Stimulated activated CD8-positive, alpha-beta memory T cell treated with anti-CD3 and anti-CD28 coated beads, Interleukin-15, amount 100 ng/mL, for 48 hours (primary cell): Measurements from ENCODE around the gene ANKRD36B.
"Not testable (repeated sequence)": the region's sequence is repeated elsewhere in the genome, so short reads cannot be mapped to it uniquely, and the experiment has no call there.

Experiments
- DNase-seq, 2 donors: peaks; one replicate each; pipeline ENCODE4 v3.0.0-alpha.2; 2020; ENCODE audit warnings: low read depth in 2 of 2

ANKRD36B gene

DNA sequence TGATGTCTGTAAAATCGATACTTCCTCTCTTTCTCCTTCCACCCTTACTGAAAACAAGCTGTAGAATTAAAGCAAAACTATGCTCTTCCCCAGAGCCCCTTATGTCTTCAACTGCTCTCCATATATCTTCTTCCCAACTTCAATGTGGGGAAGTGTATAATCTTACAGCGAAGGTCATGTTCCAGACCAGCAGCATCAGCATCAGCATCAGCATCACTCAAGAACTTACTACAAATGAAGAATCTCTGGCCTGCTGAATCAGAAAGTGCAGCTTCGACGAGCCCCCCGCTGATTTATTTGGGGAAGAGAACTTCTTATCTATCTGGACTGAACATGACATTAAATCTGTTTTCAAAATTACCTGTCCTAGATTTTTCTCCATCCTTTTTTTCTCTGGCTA lies 40.6 kb downstream of the ANKRD36B start:
- DNase-seq, result not testable (repeated sequence)

DNA sequence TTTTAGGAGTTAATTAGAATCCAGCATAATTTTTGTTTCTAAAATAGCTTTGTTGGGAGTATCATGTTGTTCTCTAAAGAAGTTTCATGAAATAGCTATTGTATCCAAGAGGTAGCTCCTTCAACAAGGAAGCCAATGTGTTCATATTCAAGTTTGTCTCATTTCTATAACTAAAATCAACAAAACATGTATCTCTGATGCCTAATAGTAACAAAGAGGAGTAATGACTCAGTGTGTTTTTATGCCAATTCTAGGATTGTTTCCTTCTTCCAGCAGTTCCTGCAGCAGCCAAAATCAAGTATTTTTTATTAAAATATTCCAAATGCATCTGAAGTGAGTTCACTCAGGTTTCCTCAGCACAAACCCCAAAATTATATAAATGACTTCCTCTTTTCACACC lies 41.1 kb downstream of the ANKRD36B start:
- DNase-seq, result not testable (repeated sequence)

DNA sequence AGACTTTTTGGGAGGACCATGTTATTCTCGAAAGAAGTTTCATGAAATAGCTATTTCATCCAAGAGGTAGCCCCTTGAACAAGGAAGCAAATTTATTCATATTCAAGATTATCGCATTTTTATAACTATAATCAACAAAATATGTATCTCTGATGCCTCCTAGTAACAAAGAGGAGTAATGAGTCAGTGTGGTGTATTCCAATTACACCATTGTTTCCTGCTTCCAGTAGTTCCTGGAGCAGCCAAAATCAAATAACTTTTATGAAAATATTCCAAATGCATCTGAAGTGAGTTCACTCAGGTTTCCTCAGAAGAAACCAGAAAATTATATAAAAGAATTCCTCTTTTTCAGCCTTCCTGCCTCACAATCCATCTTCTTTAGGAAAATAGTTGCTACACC lies 43.0 kb downstream of the ANKRD36B start:
- no peak for DNase-seq

DNA sequence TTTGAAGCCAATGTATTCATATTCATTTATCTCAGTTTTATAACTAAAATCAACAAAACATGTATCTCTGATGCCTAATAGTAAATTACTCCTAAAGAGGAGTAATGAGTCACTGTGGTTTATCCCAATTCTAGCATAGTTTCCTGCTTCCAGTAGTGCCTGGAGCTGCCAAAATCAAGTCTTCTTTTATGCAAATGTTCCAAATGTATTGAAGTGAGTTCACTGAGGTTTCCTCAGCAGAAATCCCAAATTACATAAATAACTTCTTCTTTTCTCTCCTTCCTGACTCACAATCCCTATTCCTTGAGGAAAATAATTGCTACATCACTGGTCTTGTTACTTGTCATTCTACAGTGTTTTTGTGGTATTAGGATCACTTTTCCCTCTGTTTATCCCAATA lies 44.8 kb downstream of the ANKRD36B start:
- DNase-seq, result not testable (repeated sequence)

DNA sequence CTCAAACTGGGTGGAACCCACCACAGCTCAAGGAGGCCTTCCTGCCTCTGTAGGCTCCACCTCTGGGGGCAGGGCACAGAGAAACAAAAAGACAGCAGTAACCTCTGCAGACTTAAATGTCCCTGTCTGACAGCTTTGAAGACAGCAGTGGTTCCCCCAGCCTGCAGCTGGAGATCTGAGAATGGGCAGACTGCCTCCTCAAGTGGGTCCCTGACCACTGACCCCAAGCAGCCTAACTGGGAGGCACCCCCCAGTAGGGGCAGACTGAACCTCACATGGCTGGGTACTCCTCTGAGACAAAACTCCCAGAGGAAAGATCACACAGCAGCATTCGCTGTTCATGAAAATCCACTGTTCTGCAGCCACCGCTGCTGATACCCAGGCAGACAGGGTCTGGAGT lies 63.8 kb downstream of the ANKRD36B start:
- not testable (repeated sequence) for DNase-seq

DNA sequence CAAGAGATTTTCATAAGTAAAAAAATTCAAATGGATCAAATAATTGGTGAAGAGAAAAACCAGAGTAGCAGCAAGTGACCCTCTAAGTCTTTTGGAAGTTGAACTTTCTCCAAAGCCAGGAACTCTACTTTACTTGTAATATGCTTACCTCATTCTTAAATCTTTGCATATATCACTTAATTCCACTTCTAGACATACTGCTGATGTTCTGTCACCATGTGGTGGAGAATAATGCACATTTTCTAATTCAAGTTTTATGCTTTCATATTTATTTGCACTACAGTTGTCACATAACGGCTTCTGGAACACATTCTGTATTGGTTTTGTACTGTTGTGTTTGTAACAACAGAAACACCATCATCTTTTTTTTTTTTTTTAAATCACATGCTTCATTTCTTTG lies 65.9 kb downstream of the ANKRD36B start:
- DNase-seq, result not testable (repeated sequence)

DNA sequence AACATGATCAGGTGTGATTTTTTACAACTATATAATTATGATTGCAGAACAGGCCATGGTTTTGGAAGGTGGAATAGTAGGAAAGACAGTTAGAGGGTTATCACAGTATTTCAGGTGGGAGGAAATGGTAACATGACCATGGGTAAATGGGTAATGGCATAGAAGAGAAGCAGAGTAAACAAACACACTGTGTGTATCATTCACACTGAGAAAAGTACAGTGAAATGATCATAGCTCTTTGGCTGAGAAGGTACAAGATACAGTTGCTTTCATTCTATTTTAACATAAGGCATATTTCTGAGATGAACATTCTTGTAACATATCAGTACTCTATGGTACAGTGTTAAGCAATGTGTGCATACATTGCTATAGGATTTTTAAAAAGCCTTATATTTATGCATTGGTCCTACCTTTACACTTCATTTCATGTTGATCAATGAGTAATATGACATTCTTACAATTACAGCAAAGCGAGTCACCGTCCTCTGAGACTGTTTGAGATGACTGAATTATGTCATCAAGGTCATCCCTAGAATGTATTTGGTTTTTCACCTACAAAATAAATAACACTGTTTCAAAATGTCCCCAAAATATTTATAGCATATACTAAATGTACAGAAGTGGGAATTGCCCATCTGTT lies 66.6 kb downstream of the ANKRD36B start:
- DNase-seq, result not testable (repeated sequence)

DNA sequence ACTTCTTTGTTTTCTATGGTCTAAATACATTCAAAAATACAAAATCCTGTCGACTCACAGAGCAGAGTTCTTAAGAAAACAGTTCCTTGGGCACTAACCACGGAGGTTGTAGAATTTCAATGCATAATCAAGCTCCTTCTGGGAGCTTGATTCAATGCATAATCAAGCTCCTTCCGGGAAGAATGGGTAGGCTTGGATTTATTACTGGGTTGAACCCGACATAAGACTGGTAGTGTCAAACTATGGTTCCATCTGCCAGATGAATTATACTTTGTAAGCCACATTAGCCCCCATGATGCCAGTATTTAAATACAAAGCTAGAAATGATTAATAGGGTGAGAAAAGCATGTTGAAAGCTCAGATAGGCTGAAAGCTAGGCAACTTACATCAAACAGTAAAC lies 94.0 kb downstream of the ANKRD36B start:
- not testable (repeated sequence) for DNase-seq

DNA sequence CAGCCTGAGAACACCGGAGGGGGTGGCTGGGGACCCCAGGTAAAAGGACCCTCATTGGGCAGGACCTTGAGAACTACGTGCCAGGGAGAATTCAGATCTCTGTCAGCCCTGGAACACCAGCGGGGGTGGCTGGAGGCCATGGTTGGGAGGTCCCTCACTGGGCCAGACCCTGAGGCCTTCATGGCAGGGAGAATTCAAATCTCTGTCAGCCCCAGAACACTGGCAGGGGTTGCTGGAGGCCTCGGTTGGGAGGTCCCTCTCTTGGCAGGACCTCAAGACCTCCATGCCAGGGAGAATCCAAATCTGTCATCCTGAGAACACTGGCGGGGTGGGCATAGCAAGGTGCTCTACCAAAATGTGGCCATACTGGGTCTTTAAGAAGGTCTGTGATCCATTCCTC lies 99.5 kb downstream of the ANKRD36B start:
- not testable (repeated sequence) for DNase-seq
